ENCODE measurements around the gene VDAC2. TPM values are rescaled to one million over a fixed set of nuclear protein-coding genes. Genes with fewer than 3 reads are reported as not detected.

VDAC2 gene
- total RNA-seq, 6 experiments from 2014 or later = 48.3 to 92.7 (median 70.2) TPM

DNA sequence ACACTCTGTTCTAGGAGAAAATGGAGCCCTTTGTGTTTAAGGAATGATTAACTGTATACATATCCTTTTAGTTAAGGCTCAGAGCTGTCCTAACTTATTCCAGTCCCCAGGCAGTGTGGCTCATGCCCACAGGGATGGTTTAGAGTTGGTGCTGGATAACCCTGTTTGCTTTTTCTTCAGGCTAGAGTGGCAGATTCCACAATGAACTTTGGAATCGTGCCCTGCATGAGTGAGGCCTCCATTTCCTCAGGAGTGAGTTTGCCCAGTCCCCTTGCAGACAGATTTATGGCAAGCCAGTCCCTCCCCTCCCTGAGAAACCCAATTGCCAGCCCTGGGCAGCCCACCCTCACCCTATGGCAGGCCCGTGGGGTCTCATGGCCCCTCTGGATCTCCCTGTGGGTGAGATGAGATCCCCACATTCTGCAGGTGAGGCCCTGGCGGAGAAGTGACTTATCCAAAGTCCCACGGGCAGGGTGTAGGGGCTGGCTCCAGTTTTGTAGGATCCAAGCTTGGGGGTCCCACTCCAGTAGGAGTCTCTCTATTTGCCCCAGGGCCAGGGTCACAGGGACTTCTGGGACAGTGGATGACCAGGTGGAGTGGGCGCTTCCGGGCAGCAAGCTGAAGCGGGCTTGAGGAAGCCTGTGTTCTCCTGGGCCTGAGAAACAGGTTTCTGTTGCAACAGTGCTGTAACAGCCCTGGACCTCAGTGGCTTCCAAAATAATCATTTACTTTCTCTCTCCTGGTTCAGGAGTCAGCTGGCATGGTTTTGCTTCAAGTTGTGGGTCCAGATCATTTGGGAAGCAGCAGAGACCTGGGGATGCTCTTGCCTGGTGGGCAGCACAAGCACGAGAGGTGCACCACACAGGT lies 34.1 kb downstream of the VDAC2 start:
- WGBS (ENCODE audit: insufficient coverage, low coverage, low lambda C conversion rate, missing lambda C conversion rate) = 83% methylated on average over 1 of the region's 8 CpGs
- Histone ChIP-seq H3K4me1 (peaks cover 0 to 23% (median 9%) of the 10 kb centered on the region in 4 donors), H3K27ac (peak overlapping the region in 2 of 3 donors; percentile 54 to 57)

GRCh38 chr10:75245354-75246250 lies 35.0 kb downstream of the VDAC2 start:
- no peak for TF ChIP-seq CTCF (IDR thresholded peaks at IDR 0.05)
- TF ChIP-seq POLR2A (IDR thresholded peaks at IDR 0.05) = no peak
- WGBS (ENCODE audit: insufficient coverage, low coverage, low lambda C conversion rate, missing lambda C conversion rate) = 67% methylated on average over 4 of the region's 10 CpGs
- DNase-seq (peak in 1 of 3 donors; percentile 36), ATAC-seq (peak; percentile 14 to 55 (median 39))
- H3K36me3 ChIP-seq = no peaks in the 10 kb centered on the region
- peak overlapping the region in 1 of 3 donors; percentile 57 for H3K27ac ChIP-seq
- H3K27me3 ChIP-seq = no peaks in the 10 kb centered on the region
- intact Hi-C loops (cut with DNase I) = no loop called here
- H3K4me1 ChIP-seq = peaks cover 0 to 23% (median 9%) of the 10 kb centered on the region in 4 donors
- H3K4me3 ChIP-seq = no peak overlapping the region
- H3K9me3 ChIP-seq = no peaks in the 10 kb centered on the region

More for the DNA sequence above, 34.1 kb downstream of the VDAC2 start:
- DNase-seq (peak in 1 of 3 donors; percentile 63), ATAC-seq (peak; percentile 72 to 84 (median 78))
- Histone ChIP-seq H3K9me3 (no peaks in the 10 kb centered on the region), H3K4me3 (no peak overlapping the region), H3K36me3 (no peaks in the 10 kb centered on the region), H3K27me3 (no peaks in the 10 kb centered on the region)
- intact Hi-C loops (cut with DNase I) = no loop called here
- TF ChIP-seq CTCF (IDR thresholded peaks at IDR 0.05) = no peak
- TF ChIP-seq POLR2A (IDR thresholded peaks at IDR 0.05) = no peak

DNA sequence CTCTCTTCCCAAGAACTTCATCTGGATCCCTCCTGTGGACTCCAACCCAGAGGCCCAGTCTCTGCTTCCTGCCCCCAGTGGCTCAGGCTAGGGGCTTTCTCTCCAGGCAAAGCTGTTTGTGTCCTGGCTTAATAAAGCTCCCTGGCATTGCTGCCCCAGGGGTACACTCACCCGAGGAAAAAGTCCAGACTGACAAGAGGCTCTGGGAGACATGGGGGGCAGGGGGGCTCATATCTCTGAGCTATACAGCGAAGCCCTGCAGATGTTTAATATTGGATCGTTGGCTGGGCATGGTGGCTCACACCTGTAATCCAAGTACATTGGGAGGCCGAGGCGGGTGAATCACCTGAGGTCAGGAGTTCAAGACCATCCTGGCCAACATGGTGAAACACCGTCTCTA lies 35.9 kb downstream of the VDAC2 start:
- DNase-seq = no peak
- H3K4me1 ChIP-seq = peaks cover 0 to 23% (median 9%) of the 10 kb centered on the region in 4 donors

More for the DNA sequence above, 35.9 kb downstream of the VDAC2 start:
- 85% methylated on average over 4 of the region's 6 CpGs for WGBS (ENCODE audit: insufficient coverage, low coverage, low lambda C conversion rate, missing lambda C conversion rate)
- Histone ChIP-seq H3K27me3 (no peaks in the 10 kb centered on the region), H3K9me3 (no peaks in the 10 kb centered on the region), H3K36me3 (no peaks in the 10 kb centered on the region), H3K4me3 (no peak overlapping the region), H3K27ac (no peak overlapping the region)
- TF ChIP-seq POLR2A (IDR thresholded peaks at IDR 0.05) (no peak), CTCF (IDR thresholded peaks at IDR 0.05) (no peak)
- no peak for ATAC-seq
- intact Hi-C loops (cut with DNase I) = no loop called here
